AG10803 (cell line): ENCODE data around the gene MAPK10.

Source experiments
- DNase-seq: peaks from one replicate; pipeline ENCODE4 v3.0.0; 2010; ENCODE audit warnings: low read depth
- H3K4me3 ChIP-seq: 2 replicates; pipeline ENCODE4 v1.5.1; 2011; ENCODE audit warnings: mild to moderate bottlenecking, low read length, control low read depth
- TF ChIP-seq, protein P1 (sequence below): conservative IDR thresholded peaks from 2 replicates; pipeline ENCODE4 v1.5.1; 2011; ENCODE audit warnings: mild to moderate bottlenecking, low read length, control low read depth, inconsistent platforms

MAPK10 gene

DNA sequence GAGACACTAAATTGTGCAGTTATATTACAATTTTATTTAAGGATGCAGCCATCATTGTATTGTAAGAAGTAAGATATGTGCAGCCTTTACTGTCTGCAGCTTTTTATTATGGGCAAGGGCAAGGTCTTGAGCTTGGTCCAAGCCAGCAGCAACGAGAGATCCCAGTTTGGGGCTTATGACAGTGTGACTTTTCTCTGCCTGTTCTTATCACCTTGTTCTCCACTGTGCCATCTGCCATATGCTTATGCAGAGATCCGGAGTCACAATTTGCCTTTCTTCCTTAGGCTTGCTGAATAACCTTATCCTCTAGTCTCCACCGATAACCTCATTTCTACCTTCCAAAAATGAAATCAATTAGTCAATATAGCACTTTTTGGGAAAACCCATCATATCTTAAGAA lies 30.4 kb downstream of the MAPK10 start:
- H3K4me3 ChIP-seq = no peak overlapping the region
- TF ChIP-seq, protein P1, sequence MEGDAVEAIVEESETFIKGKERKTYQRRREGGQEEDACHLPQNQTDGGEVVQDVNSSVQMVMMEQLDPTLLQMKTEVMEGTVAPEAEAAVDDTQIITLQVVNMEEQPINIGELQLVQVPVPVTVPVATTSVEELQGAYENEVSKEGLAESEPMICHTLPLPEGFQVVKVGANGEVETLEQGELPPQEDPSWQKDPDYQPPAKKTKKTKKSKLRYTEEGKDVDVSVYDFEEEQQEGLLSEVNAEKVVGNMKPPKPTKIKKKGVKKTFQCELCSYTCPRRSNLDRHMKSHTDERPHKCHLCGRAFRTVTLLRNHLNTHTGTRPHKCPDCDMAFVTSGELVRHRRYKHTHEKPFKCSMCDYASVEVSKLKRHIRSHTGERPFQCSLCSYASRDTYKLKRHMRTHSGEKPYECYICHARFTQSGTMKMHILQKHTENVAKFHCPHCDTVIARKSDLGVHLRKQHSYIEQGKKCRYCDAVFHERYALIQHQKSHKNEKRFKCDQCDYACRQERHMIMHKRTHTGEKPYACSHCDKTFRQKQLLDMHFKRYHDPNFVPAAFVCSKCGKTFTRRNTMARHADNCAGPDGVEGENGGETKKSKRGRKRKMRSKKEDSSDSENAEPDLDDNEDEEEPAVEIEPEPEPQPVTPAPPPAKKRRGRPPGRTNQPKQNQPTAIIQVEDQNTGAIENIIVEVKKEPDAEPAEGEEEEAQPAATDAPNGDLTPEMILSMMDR = no peak
- no peak for DNase-seq

DNA sequence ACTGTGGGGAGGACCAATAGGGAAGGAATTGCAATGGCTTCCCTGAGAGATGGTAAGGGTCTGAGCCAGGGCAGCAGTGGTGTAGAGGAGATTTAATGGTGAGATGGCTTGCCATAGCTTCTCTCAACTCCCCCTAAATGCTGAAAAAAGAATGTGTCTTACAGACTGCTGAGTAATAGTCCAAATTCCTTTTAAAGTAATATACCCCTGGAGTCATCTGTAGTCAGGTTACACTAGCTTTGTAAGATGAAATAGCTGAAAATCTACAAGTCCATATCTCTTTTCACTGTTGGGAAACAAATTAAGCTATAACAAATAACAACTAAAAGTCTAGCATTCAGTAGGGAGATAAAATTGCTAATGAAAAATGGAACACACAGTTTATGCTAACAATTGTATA lies 33.5 kb downstream of the MAPK10 start:
- H3K4me3 ChIP-seq = no peak overlapping the region
- no peak for DNase-seq
- TF ChIP-seq, protein P1 = no peak

DNA sequence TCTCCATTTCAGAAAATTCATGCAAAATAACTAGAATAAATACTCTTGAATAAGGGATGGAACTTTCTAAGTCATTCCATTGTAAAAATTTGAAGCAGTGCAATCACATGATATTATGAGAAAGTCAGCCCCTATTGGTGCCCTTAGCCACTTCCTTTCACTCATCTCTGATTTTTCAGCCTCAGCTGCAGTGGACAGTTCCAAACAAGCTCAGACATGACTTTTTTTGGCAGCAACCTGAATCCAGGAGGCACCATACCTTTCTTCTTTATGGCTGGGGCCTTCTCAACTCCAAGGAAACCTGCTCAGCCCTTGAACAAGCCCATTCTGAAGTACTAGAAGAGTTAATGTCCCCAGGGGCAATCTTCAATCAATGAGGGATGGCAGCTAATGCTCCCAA lies 40.5 kb downstream of the MAPK10 start:
- TF ChIP-seq, protein P1 = no peak
- no peak for DNase-seq
- H3K4me3 ChIP-seq = no peak overlapping the region

DNA sequence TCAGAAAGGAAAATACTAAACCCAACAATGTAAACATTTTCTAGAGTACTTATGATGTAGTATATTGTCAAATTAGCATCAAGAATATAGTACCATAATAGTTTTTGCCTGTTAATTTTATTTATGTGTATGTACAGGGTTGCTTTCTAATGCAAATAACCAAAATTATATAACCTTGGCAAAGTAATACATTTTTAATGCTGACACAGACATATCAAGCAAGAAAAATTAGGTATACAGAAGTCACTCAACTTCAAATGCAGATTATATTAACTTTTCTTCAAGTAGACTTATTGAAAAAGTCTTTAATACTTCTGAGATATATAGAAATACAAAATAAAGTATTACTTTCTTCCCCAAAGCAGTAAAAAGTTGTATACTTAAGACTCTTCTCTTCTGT lies 44.3 kb downstream of the MAPK10 start:
- DNase-seq = no peak
- TF ChIP-seq, protein P1 = no peak
- no peak overlapping the region for H3K4me3 ChIP-seq

DNA sequence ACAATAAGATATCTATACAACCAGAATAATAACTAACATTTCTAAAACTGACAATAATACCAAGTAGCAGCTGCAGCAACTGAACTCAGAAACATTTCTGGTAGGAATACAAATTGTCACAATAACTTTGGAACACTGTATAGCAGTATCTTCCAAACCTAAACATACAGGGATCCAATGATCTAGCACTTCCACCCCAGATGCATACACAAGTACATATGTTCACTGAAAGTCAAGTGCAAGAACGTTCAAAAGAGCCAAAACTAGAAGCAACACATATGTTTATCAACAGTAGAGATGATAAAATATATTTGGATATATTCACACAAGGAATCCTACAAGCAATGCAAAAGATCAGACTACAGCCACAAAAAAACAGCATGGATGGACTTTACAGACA lies 46.2 kb downstream of the MAPK10 start:
- no peak for DNase-seq
- TF ChIP-seq, protein P1 = no peak
- H3K4me3 ChIP-seq = no peak overlapping the region

DNA sequence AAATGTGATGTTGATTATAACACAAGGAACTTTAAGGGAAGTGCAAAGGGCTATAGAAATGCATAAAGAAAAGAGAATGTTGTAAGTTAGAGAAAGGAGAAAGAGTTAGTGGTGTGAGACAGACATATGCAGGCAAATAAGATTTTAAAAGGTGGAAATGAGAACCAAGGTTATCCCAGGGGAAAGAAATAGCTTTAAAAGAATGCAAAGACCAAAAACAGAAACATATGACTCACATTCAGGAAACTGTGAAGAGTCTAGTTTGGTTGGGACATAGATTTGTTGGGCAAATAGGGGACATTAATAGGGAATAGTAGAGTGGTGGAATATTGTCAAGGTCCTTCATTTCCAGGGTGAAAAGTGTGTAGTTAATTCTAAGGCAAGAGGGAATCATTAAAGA lies 52.4 kb downstream of the MAPK10 start:
- H3K4me3 ChIP-seq = no peak overlapping the region
- TF ChIP-seq, protein P1 = no peak
- DNase-seq = peak; percentile 48

DNA sequence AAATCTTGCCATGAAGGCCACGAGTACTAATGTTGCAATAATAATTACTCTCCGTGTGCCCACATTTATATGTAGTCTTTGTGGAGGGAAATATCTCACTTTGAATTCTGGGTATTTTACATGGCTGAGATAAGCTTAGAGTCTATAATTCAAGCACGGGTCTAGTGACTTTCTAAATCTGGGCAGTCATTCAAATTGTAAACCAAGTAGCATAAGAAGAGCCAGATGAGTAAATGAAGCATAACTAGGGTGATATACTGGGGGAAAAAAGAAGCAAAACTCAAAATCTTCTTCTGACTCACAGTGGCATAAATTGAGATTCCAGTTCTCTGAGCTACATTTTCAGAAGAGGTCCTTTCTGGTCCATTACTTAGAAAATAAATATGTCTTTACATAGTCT lies 53.0 kb downstream of the MAPK10 start:
- DNase-seq = peak; percentile 77
- TF ChIP-seq, protein P1 = no peak

More for the DNA sequence above, 53.0 kb downstream of the MAPK10 start:
- no peak overlapping the region for H3K4me3 ChIP-seq
